GM23338 (cell line): ENCODE measurements around the gene NUP50. TPM values are rescaled to one million over a fixed set of nuclear protein-coding genes. Genes with fewer than 3 reads are reported as not detected.

Experiments used
- ATAC-seq: fragments of 200-7000 bp; cut with Tn5 transposase; 3 replicates; pipeline ENCODE4 v1.9.1; 2020
- DNase-seq: peaks from one replicate; pipeline ENCODE4 v3.0.0-alpha.2; 2015; ENCODE audit warnings: low spot score
- H2AFZ ChIP-seq: fragments of 200-600 bp; sonication (generic); 2 replicates; pipeline ENCODE4 v1.8.0; 2016; ENCODE audit warnings: antibody characterized with exemption, mild to moderate bottlenecking, moderate library complexity
- H3F3A ChIP-seq: fragments of 200-600 bp; sonication (generic); replicated peaks from 2 replicates; pipeline ENCODE4 v1.8.0; 2017; ENCODE audit warnings: antibody characterized with exemption, mixed run types, low read depth
- H3K27ac ChIP-seq: fragments of 200-600 bp; sonication (generic); 2 replicates; pipeline ENCODE4 v1.6.1; 2016; ENCODE audit warnings: low read depth
- H3K27me3 ChIP-seq: fragments of 200-600 bp; sonication (generic); 2 replicates; pipeline ENCODE4 v1.8.0; 2016; ENCODE audit warnings: mild to moderate bottlenecking, mixed run types, moderate library complexity; ENCODE audit not compliant: insufficient read depth
- H3K36me3 ChIP-seq: fragments of 200-600 bp; sonication (generic); 2 replicates; pipeline ENCODE4 v1.8.0; 2016; ENCODE audit warnings: mild to moderate bottlenecking; ENCODE audit not compliant: insufficient read depth
- H3K4me1 ChIP-seq: fragments of 200-600 bp; sonication (generic); 2 replicates; pipeline ENCODE4 v1.8.0; 2016; ENCODE audit warnings: mild to moderate bottlenecking, moderate library complexity; ENCODE audit not compliant: insufficient read depth
- H3K4me2 ChIP-seq: fragments of 200-600 bp; sonication (generic); 2 replicates; pipeline ENCODE4 v1.7.1; 2017; ENCODE audit warnings: mixed run types
- H3K4me3 ChIP-seq: fragments of 200-600 bp; sonication (generic); 2 replicates; pipeline ENCODE4 v1.6.1; 2016; ENCODE audit warnings: mixed run types
- H3K79me2 ChIP-seq: fragments of 200-600 bp; sonication (generic); replicated peaks from 2 replicates; pipeline ENCODE4 v1.8.0; 2017; ENCODE audit warnings: mild to moderate bottlenecking; ENCODE audit not compliant: insufficient read depth
- H3K9me2 ChIP-seq: fragments of 200-600 bp; sonication (generic); 2 replicates; pipeline ENCODE4 v1.8.0; 2017; ENCODE audit not compliant: insufficient read depth
- H4K20me1 ChIP-seq: fragments of 200-600 bp; sonication (generic); replicated peaks from 2 replicates; pipeline ENCODE4 v1.8.0; 2017; ENCODE audit warnings: mild to moderate bottlenecking; ENCODE audit not compliant: insufficient read depth
- H3K27ac Mint-ChIP-seq: 2 replicates; pipeline ENCODE4 v1.8.0; 2020; ENCODE audit warnings: inconsistent platforms, mild to moderate bottlenecking, moderate library complexity, mixed read lengths
- H3K27me3 Mint-ChIP-seq: 3 replicates; pipeline ENCODE4 v1.8.0; 2022; ENCODE audit warnings: low read depth, mild to moderate bottlenecking, moderate library complexity, mixed read lengths, inconsistent platforms; ENCODE audit not compliant: insufficient read depth, poor library complexity
- H3K36me3 Mint-ChIP-seq: 3 replicates; pipeline ENCODE4 v1.8.0; 2021; ENCODE audit warnings: low read depth, mild to moderate bottlenecking, inconsistent platforms, moderate library complexity, mixed read lengths
- H3K4me1 Mint-ChIP-seq: 3 replicates; pipeline ENCODE4 v1.8.0; 2020; ENCODE audit warnings: mild to moderate bottlenecking, inconsistent platforms, mixed read lengths
- H3K4me3 Mint-ChIP-seq: 3 replicates; pipeline ENCODE4 v1.8.0; 2021; ENCODE audit warnings: moderate library complexity, mild to moderate bottlenecking, inconsistent platforms, mixed read lengths
- H3K9me3 Mint-ChIP-seq: 3 replicates; pipeline ENCODE4 v1.8.0; 2020; ENCODE audit warnings: moderate library complexity, mild to moderate bottlenecking, inconsistent platforms, mixed read lengths
- CTCF ChIP-seq, 2 experiments: fragments of 200-600 bp in 1 of 2; sonication (generic) in 1 of 2; conservative IDR thresholded peaks; 2 replicates each; pipeline versions ENCODE4 v1.5.1 to v1.6.1; 2016 to 2017; ENCODE audit warnings: antibody characterized with exemption in 2 of 2, low read depth in 2 of 2, mild to moderate bottlenecking in 2 of 2, moderate library complexity in 1 of 2
- ETS1 ChIP-seq: IDR thresholded peaks from 2 replicates; pipeline ENCODE4 v1.6.1; 2016; ENCODE audit warnings: antibody characterized with exemption
- EZH2 ChIP-seq: fragments of 200-600 bp; sonication (generic); IDR thresholded peaks from one replicate; pipeline ENCODE4 v1.8.0; 2017; ENCODE audit warnings: antibody characterized with exemption, mild to moderate bottlenecking, low read depth; ENCODE audit not compliant: unreplicated experiment
- EZH2phosphoT487 ChIP-seq: fragments of 200-600 bp; sonication (generic); IDR thresholded peaks from one replicate; pipeline ENCODE4 v1.8.1; 2018; ENCODE audit warnings: antibody characterized with exemption; ENCODE audit not compliant: unreplicated experiment
- NANOG ChIP-seq: IDR thresholded peaks from 2 replicates; pipeline ENCODE4 v1.6.1; 2016; ENCODE audit warnings: antibody characterized with exemption, borderline replicate concordance
- POLR2AphosphoS5 ChIP-seq: IDR thresholded peaks from 2 replicates; pipeline ENCODE4 v1.6.1; 2016; ENCODE audit warnings: antibody characterized with exemption, low read depth
- STAT1 ChIP-seq: IDR thresholded peaks from one replicate; pipeline ENCODE4 v1.6.1; 2016; ENCODE audit warnings: antibody characterized with exemption; ENCODE audit not compliant: unreplicated experiment
- ZNF114 ChIP-seq: fragments of 250-450 bp; sonication (Bioruptor Pico); IDR thresholded peaks from 2 replicates; pipeline ENCODE4 v1.5.0; 2020; ENCODE audit warnings: mild to moderate bottlenecking, moderate library complexity
- ZNF331 ChIP-seq: fragments of 250-450 bp; sonication (Bioruptor Pico); IDR thresholded peaks from 2 replicates; pipeline ENCODE4 v1.5.0; 2020; ENCODE audit warnings: low read depth, mild to moderate bottlenecking, moderate library complexity
- ZNF462 ChIP-seq: fragments of 250-450 bp; sonication (Bioruptor Pico); IDR thresholded peaks from 2 replicates; pipeline ENCODE4 v1.5.0; 2020; ENCODE audit warnings: mild to moderate bottlenecking, moderate library complexity
- polyA plus RNA-seq: library from polyadenylated mRNA; unstranded; fragments of >200 nt; fragmentation: Nextera tagmentation; extraction: Ambion mirVana; gene quantifications from 2 replicates; pipeline ENCODE4 v1.2.1, GENCODE V29; 2016
- total RNA-seq: library from RNA; depleted of rRNA; stranded (reverse); fragments of >200 nt; shearing (Covaris generic); gene quantifications from 2 replicates; pipeline ENCODE4 v1.2.3, GENCODE V29; 2014

Gene NUP50
- total and polyA plus RNA-seq, 2 experiments from 2014 or later, result 45.9 to 96.6 TPM

GRCh38 chr22:45171830-45172229, 8.1 kb downstream of the NUP50 start:
- Histone ChIP-seq H3K4me3 (no peak overlapping the region), H3K4me2 (no peak overlapping the region), H3K79me2 (peaks cover 91% of the 10 kb centered on the region), H3K9me2 (no peaks in the 10 kb centered on the region), H2AFZ (no peak overlapping the region), H3K4me1 (no peaks in the 10 kb centered on the region), H3K27ac (no peak overlapping the region), H4K20me1 (peaks cover 49% of the 10 kb centered on the region), H3K36me3 (peaks cover 65% of the 10 kb centered on the region), H3K27me3 (no peaks in the 10 kb centered on the region), H3F3A (no peaks in the 10 kb centered on the region; the same call in 1 of the 2 replicates)
- DNase-seq (no peak), ATAC-seq (no peak)
- H3K4me3 Mint-ChIP-seq, result no peak overlapping the region
- H3K4me1 Mint-ChIP-seq, result no peaks in the 10 kb centered on the region
- no peaks in the 10 kb centered on the region for H3K27me3 Mint-ChIP-seq
- TF ChIP-seq EZH2, result no peak
- TF ChIP-seq EZH2phosphoT487, result no peak
- TF ChIP-seq CTCF (conservative IDR thresholded peaks at IDR 0.05; ENCODE audit: low read depth in 2 of 2), result peak in 1 of 2 experiments; percentile 30; a peak in 2 of 4 replicates
- H3K9me3 Mint-ChIP-seq, result no peaks in the 10 kb centered on the region
- H3K27ac Mint-ChIP-seq, result no peak overlapping the region
- H3K36me3 Mint-ChIP-seq, result peaks cover 88% of the 10 kb centered on the region

GRCh38 chr22:45172881-45173585, 9.3 kb downstream of the NUP50 start:
- 0 out of 2 replicates have a peak overlapping the region, but pooled peaks have one; percentile 14 for H3K27ac ChIP-seq
- H3K4me1 ChIP-seq, result no peaks in the 10 kb centered on the region
- no peaks in the 10 kb centered on the region; the same call in 1 of the 2 replicates for H3F3A ChIP-seq
- H3K79me2 ChIP-seq, result peaks cover 91% of the 10 kb centered on the region
- H3K9me2 ChIP-seq, result no peaks in the 10 kb centered on the region
- Mint-ChIP-seq H3K4me3 (no peak overlapping the region), H3K9me3 (no peaks in the 10 kb centered on the region), H3K4me1 (no peaks in the 10 kb centered on the region), H3K27ac (peak overlapping the region; percentile 3), H3K36me3 (peaks cover 93% of the 10 kb centered on the region), H3K27me3 (no peaks in the 10 kb centered on the region)
- no peak for ATAC-seq
- DNase-seq, result no peak
- no peak overlapping the region for H3K4me2 ChIP-seq
- H4K20me1 ChIP-seq, result peaks cover 45% of the 10 kb centered on the region
- H2AFZ ChIP-seq, result no peak overlapping the region
- H3K36me3 ChIP-seq, result peaks cover 67% of the 10 kb centered on the region
- H3K27me3 ChIP-seq, result no peaks in the 10 kb centered on the region
- no peak overlapping the region for H3K4me3 ChIP-seq
- TF ChIP-seq POLR2AphosphoS5 (no peak), ETS1 (no peak), ZNF331 (CRISPR knock-in tag) (no peak), EZH2 (no peak), EZH2phosphoT487 (no peak), STAT1 (no peak), ZNF114 (CRISPR knock-in tag) (no peak), ZNF462 (CRISPR knock-in tag) (no peak), NANOG (no peak)
